BJ (cell line): ENCODE measurements around the gene CDK17. TPM values are rescaled to one million over a fixed set of nuclear protein-coding genes. Genes with fewer than 3 reads are reported as not detected.
A peak's percentile ranks its signal among the peaks of the same experiment; 100 is the strongest.
"Not testable (repeated sequence)": the region's sequence is repeated elsewhere in the genome, so short reads cannot be mapped to it uniquely, and the experiment has no call there.

Experiments used
- CTCF ChIA-PET: fragments of 350-600 bp; formaldehyde crosslinking; extraction: SDS; loops from one replicate; lab custom pipeline; 2021; ENCODE audit warnings: antibody characterized with exemption, inconsistent platforms; lab: Yijun Ruan, JAX
- POLR2A ChIA-PET: fragments of 300-600 bp; sonication (Branson Sonifier 250); formaldehyde crosslinking; extraction: SDS; loops from one replicate; lab custom pipeline; 2021; ENCODE audit warnings: antibody characterized with exemption; lab: Charles Lee
- DNase-seq: peaks from one replicate; pipeline ENCODE4 v3.0.0-alpha.2; 2011; ENCODE audit warnings: low read depth
- H3K27me3 ChIP-seq: 2 replicates; pipeline ENCODE4 v1.6.0; 2011; ENCODE audit warnings: low read length; ENCODE audit not compliant: control insufficient read depth, insufficient read depth
- H3K36me3 ChIP-seq: 2 replicates; pipeline ENCODE4 v1.5.1; 2011; ENCODE audit warnings: low read length; ENCODE audit not compliant: control insufficient read depth, insufficient read depth
- H3K4me3 ChIP-seq: 2 replicates; pipeline ENCODE4 v1.5.1; 2011; ENCODE audit warnings: low read depth, mild to moderate bottlenecking, control low read depth, low read length
- polyA plus RNA-seq: library from polyadenylated mRNA; depleted of rRNA; stranded (reverse); fragments of >200 nt; gene quantifications from 2 replicates; pipeline ENCODE4 v1.2.3, GENCODE V29; 2011
- TF ChIP-seq, protein P1 (sequence below): IDR thresholded peaks from 2 replicates; pipeline ENCODE4 v1.5.1; 2011; ENCODE audit warnings: low read depth, mild to moderate bottlenecking, control low read depth, inconsistent platforms, low read length, moderate library complexity; ENCODE audit not compliant: insufficient read depth

The CDK17 gene
- polyA plus RNA-seq, 1 experiment, result 14.8 TPM

DNA sequence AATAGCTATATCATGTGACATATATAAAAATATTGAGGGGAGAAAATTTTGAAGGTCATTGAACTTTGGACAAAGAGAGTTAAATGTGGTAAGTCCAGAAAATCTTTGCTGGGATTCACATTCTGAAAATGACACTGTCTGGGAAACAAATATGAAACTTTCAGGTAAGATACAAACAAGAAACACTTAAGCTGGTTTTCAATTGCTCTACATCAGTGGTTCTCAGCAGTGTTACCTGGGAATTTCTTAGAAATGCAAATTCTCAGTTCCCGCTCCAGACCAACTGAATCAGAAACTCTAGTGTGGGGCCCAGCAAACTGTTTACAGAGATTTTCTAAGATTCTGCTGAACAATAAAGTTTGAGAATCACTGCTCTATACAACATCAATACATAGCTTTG is 3.6 kb upstream of the CDK17 start:
- Histone ChIP-seq H3K27me3 (no peaks in the 10 kb centered on the region), H3K36me3 (no peaks in the 10 kb centered on the region), H3K4me3 (no peak overlapping the region)
- ChIA-PET POLR2A (no interaction called here), CTCF (interaction anchor here (1.0 to 7.3 kb wide), 2 partner anchors 86 to 113 kb away, joined by 3 to 42 read pairs; partner anchors contain the start of gene CFAP54)
- DNase-seq, result no peak
- TF ChIP-seq, protein P1, sequence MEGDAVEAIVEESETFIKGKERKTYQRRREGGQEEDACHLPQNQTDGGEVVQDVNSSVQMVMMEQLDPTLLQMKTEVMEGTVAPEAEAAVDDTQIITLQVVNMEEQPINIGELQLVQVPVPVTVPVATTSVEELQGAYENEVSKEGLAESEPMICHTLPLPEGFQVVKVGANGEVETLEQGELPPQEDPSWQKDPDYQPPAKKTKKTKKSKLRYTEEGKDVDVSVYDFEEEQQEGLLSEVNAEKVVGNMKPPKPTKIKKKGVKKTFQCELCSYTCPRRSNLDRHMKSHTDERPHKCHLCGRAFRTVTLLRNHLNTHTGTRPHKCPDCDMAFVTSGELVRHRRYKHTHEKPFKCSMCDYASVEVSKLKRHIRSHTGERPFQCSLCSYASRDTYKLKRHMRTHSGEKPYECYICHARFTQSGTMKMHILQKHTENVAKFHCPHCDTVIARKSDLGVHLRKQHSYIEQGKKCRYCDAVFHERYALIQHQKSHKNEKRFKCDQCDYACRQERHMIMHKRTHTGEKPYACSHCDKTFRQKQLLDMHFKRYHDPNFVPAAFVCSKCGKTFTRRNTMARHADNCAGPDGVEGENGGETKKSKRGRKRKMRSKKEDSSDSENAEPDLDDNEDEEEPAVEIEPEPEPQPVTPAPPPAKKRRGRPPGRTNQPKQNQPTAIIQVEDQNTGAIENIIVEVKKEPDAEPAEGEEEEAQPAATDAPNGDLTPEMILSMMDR, result no peak

DNA sequence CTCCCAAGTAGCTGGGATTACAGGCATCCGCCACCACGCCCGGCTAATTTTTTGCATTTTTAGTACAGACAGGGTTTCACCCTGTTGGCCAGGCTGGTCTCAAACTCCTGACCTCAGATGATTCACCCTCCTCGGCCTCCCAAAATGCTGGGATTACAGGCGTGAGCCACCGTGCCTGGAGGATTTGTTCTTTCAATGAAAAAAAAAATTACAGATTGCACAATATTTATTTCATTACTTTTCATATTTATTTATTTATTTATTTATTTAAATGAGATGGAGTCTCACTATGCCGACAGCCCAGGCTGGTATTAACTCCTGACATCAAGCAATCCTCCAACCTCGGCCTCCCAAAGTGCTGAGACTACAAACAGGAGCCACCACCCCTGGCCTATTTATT is 2.3 kb upstream of the CDK17 start:
- H3K27me3 ChIP-seq, POLR2A ChIA-PET, H3K4me3 ChIP-seq, DNase-seq, H3K36me3 ChIP-seq: not testable (repeated sequence)
- CTCF ChIA-PET, result interaction anchor here (2.0 to 7.3 kb wide), 2 partner anchors 113 to 114 kb away, joined by 4 to 42 read pairs; no protein-coding TSS in a partner anchor

DNA sequence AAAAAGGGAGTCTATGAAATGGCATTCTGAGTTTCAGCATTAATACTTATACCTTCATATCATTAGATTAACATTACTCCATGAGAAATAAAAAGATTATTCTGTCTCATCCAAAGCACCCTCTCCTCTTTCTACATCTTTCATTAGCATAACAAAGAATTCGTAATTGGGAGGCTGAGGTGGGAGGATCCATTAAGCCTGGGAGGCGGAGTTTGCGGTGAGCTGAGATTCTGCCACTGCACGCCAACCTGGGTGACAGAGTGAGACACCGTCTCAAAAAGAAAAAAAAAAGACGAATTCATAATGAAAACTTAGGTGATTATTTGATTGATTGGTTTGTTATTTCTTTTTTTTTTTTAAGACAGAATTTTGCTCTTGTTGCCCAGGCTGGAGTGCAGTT is 1.8 kb upstream of the CDK17 start:
- TF ChIP-seq, protein P1, result no peak
- H3K4me3 ChIP-seq, result no peak overlapping the region
- POLR2A ChIA-PET, result no interaction called here
- no peaks in the 10 kb centered on the region for H3K36me3 ChIP-seq
- DNase-seq, result no peak
- CTCF ChIA-PET, result interaction anchor here (1.0 to 7.3 kb wide), 7 partner anchors 21 to 190 kb away, joined by 4 to 42 read pairs (median 5); no protein-coding TSS in a partner anchor
- no peaks in the 10 kb centered on the region for H3K27me3 ChIP-seq

DNA sequence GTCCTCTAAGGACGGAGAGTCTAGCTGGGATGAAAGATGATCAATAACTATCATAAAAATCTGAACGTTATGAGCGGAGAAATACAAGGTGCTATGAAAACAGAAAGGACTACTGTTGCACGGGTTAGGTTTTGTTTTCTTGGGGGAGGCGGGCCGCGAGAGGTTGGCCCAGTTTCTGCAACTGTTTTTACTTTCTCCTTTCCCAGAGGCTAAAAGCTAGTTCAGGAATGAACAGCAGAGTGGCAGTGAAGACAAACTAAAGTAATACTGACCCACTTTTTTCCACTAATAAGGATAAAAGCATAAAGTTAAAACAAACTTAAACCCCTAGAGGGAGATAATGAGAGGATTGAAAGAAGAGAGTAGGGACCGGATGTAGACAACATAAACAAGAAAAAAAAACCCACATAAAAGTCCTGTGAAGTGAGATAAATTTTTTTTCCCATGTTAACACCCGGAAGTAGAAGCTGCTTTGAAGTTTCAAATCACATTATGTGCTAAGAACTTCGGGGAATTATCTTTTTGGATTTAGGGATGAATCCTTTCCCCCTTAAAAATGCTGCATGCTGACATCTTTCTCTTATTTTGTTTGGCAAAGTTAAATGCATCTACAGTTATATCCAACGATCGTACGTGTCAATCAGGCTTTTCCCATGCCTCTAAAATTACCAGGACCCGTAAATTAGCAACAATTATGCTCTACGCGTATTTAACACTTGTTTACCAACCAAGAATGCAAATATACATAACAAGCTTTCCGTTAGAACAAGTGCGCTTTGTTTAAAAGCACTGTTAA is 1.0 kb upstream of the CDK17 start:
- POLR2A ChIA-PET, result no interaction called here
- Histone ChIP-seq H3K27me3 (no peaks in the 10 kb centered on the region), H3K36me3 (no peaks in the 10 kb centered on the region), H3K4me3 (peak overlapping the region; percentile 80)
- TF ChIP-seq, protein P1, result peak; percentile 53
- CTCF ChIA-PET, result interaction anchor here (0.6 to 7.3 kb wide), 17 partner anchors 9 to 190 kb away, joined by 3 to 42 read pairs (median 4); no protein-coding TSS in a partner anchor
- DNase-seq, result peak; percentile 60

DNA sequence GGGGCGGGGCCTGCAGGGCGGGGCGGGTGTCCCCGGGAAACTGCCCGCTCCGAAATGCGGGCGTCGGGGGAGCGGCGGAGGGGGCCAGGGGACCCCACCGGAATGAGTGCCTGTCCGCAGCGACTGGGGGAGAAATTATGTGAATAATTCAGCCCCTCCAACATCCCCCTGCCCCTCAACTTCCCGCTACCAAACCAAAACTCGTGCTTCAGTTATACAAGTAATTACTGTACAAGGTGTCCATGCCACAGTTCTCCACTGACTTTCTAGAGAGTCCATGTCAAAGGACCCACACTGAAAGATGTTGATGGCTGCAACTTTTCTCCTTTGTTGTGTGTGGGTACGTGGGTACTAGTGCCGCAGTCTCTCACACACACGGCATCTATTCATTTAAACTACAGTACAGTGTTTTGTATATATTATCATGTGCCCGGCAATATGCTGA is 414 bp upstream of the CDK17 start:
- TF ChIP-seq, protein P1, result no peak
- ChIA-PET CTCF (interaction anchor here (0.7 to 7.3 kb wide), 16 partner anchors 10 to 189 kb away, joined by 3 to 42 read pairs (median 4); no protein-coding TSS in a partner anchor), POLR2A (interaction anchor here (0.5 kb wide), 1 partner anchor 144 kb away, joined by 3 read pairs; no protein-coding TSS in a partner anchor)
- Histone ChIP-seq H3K36me3 (no peaks in the 10 kb centered on the region), H3K27me3 (no peaks in the 10 kb centered on the region), H3K4me3 (peak overlapping the region; percentile 80)
- DNase-seq, result no peak
